HepG2 (cell line): ENCODE data around the gene METTL26. TPM values are rescaled to one million over a fixed set of nuclear protein-coding genes. Genes with fewer than 3 reads are reported as not detected.
A peak's percentile ranks its signal among the peaks of the same experiment; 100 is the strongest.

Experiments used
- ATF5 ChIP-seq: sonication (generic); formaldehyde crosslinking; IDR thresholded peaks from 2 replicates; pipeline ENCODE4 v1.4.0; 2020; ENCODE audit warnings: mild to moderate bottlenecking, low read depth, missing genetic modification reagents
- JUNB ChIP-seq: sonication (generic); formaldehyde crosslinking; IDR thresholded peaks from 2 replicates; pipeline ENCODE4 v1.8.0; 2022; ENCODE audit warnings: missing genetic modification reagents, mild to moderate bottlenecking, borderline replicate concordance
- KLF13 ChIP-seq: sonication (generic); formaldehyde crosslinking; IDR thresholded peaks from 2 replicates; pipeline ENCODE4 v1.4.0; 2020; ENCODE audit warnings: mild to moderate bottlenecking, missing genetic modification reagents
- MTA1 ChIP-seq: sonication (generic); formaldehyde crosslinking; IDR thresholded peaks from 2 replicates; pipeline ENCODE4 v1.4.0; 2020; ENCODE audit warnings: missing genetic modification reagents, mild to moderate bottlenecking, borderline replicate concordance
- MTERF4 ChIP-seq: sonication (generic); formaldehyde crosslinking; IDR thresholded peaks from 2 replicates; pipeline ENCODE4 v1.8.0; 2023; ENCODE audit warnings: mild to moderate bottlenecking, missing genetic modification reagents
- MTF1 ChIP-seq: sonication (generic); formaldehyde crosslinking; IDR thresholded peaks from 2 replicates; pipeline ENCODE4 v1.5.0; 2020; ENCODE audit warnings: missing genetic modification reagents
- NFKB2 ChIP-seq: sonication (generic); formaldehyde crosslinking; IDR thresholded peaks from 2 replicates; pipeline ENCODE4 v1.4.0; 2020; ENCODE audit warnings: missing genetic modification reagents, borderline replicate concordance
- NR1H2 ChIP-seq: sonication (generic); formaldehyde crosslinking; IDR thresholded peaks from 2 replicates; pipeline ENCODE4 v1.8.1; 2022; ENCODE audit warnings: low read depth, missing genetic modification reagents, borderline replicate concordance
- NRL ChIP-seq: sonication (generic); formaldehyde crosslinking; IDR thresholded peaks from 2 replicates; pipeline ENCODE4 v1.5.0; 2020; ENCODE audit warnings: missing genetic modification reagents, mild to moderate bottlenecking, moderate library complexity, borderline replicate concordance
- PATZ1 ChIP-seq: sonication (generic); formaldehyde crosslinking; IDR thresholded peaks from 2 replicates; pipeline ENCODE4 v1.4.0; 2020; ENCODE audit warnings: missing genetic modification reagents
- SIN3A ChIP-seq: IDR thresholded peaks from 2 replicates; pipeline ENCODE4 v1.6.1; 2011; ENCODE audit warnings: low read depth, mild to moderate bottlenecking, control low read depth, low read length, borderline replicate concordance
- SOX5 ChIP-seq: IDR thresholded peaks from 2 replicates; pipeline ENCODE4 v1.6.1; 2016; ENCODE audit warnings: borderline replicate concordance
- TBX3 ChIP-seq: fragments of 450-650 bp; IDR thresholded peaks from 2 replicates; pipeline ENCODE4 v1.6.1; 2017; ENCODE audit warnings: antibody characterized with exemption, mild to moderate bottlenecking, inconsistent platforms, borderline replicate concordance
- U2AF1 ChIP-seq: fragments of 200-400 bp; formaldehyde crosslinking; optimal IDR thresholded peaks from 2 replicates; pipeline ENCODE3; 2017; ENCODE audit warnings: mild to moderate bottlenecking, low read depth, low read length
- ZBTB26 ChIP-seq: IDR thresholded peaks from 2 replicates; pipeline ENCODE4 v1.6.1; 2016; ENCODE audit warnings: missing compliant biosample characterization, missing genetic modification reagents, borderline replicate concordance
- ZNF143 ChIP-seq: sonication (generic); formaldehyde crosslinking; IDR thresholded peaks from 2 replicates; pipeline ENCODE4 v1.4.0; 2020; ENCODE audit warnings: missing genetic modification reagents
- ZNF232 ChIP-seq: sonication (generic); formaldehyde crosslinking; IDR thresholded peaks from 2 replicates; pipeline ENCODE4 v1.4.0; 2020; ENCODE audit warnings: missing genetic modification reagents, borderline replicate concordance
- ZNF3 ChIP-seq: IDR thresholded peaks from 2 replicates; pipeline ENCODE4 v1.7.0; 2017; ENCODE audit warnings: inconsistent platforms
- ZNF329 ChIP-seq: sonication (generic); formaldehyde crosslinking; IDR thresholded peaks from 2 replicates; pipeline ENCODE4 v1.9.0; 2021; ENCODE audit warnings: low read depth, mild to moderate bottlenecking, missing genetic modification reagents
- ZNF580 ChIP-seq: IDR thresholded peaks from 2 replicates; pipeline ENCODE4 v1.6.1; 2016; ENCODE audit warnings: low read depth, borderline replicate concordance
- ZNF746 ChIP-seq: sonication (generic); formaldehyde crosslinking; IDR thresholded peaks from 2 replicates; pipeline ENCODE4 v1.8.0; 2022; ENCODE audit warnings: mild to moderate bottlenecking, missing genetic modification reagents
- polyA plus RNA-seq, 8 experiments: library from polyadenylated mRNA; depleted of rRNA in 3 of 8; stranded (reverse) in 7 of 8; unstranded in 1 of 8; fragments of >200 nt; fragmentation: Illumina TruSeq in 4 of 8; extraction: Trizol in 4 of 8; gene quantifications; 2 replicates each; pipeline versions ENCODE4 v1.2.1 to v1.2.3, GENCODE V29; 2011 to 2016; ENCODE audit warnings: low read depth in 4 of 8, missing spikeins in 1 of 8, mixed read lengths in 1 of 8; ENCODE audit not compliant: insufficient read depth in 1 of 8
- total RNA-seq, 5 experiments: library from RNA; depleted of rRNA; stranded (reverse); fragments of >200 nt; fragmentation: Illumina TruSeq; extraction: Trizol; gene quantifications; 2 replicates each; pipeline ENCODE4 v1.2.3, GENCODE V29; 2016; ENCODE audit warnings: low read depth in 1 of 5
- TF ChIP-seq, protein P1 (sequence below): sonication (generic); formaldehyde crosslinking; IDR thresholded peaks from 2 replicates; pipeline ENCODE4 v1.9.0; 2021; ENCODE audit warnings: missing genetic modification reagents, mild to moderate bottlenecking, borderline replicate concordance

The METTL26 gene
- total and polyA plus RNA-seq, 2 of the 13 experiments (the other 11 are each of a cell fraction or from before 2014, with no cell fraction given), result 65.5 to 70.1 TPM

GRCh38 chr16:642189-643049, 6.3 kb upstream of the METTL26 start (continued):
- TF ChIP-seq, protein P1, sequence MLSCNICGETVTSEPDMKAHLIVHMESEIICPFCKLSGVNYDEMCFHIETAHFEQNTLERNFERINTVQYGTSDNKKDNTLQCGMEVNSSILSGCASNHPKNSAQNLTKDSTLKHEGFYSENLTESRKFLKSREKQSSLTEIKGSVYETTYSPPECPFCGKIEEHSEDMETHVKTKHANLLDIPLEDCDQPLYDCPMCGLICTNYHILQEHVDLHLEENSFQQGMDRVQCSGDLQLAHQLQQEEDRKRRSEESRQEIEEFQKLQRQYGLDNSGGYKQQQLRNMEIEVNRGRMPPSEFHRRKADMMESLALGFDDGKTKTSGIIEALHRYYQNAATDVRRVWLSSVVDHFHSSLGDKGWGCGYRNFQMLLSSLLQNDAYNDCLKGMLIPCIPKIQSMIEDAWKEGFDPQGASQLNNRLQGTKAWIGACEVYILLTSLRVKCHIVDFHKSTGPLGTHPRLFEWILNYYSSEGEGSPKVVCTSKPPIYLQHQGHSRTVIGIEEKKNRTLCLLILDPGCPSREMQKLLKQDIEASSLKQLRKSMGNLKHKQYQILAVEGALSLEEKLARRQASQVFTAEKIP (CRISPR knock-in tag), result no peak
- no peak for TF ChIP-seq NR1H2 (CRISPR knock-in tag)
- 0 out of 2 replicates have a peak, but pooled peaks have one; percentile 36 for TF ChIP-seq ZNF232 (CRISPR knock-in tag)
- TF ChIP-seq JUNB (CRISPR knock-in tag), result no peak
- no peak for TF ChIP-seq KLF13
- TF ChIP-seq SIN3A, result no peak
- no peak for TF ChIP-seq TBX3
- TF ChIP-seq ATF5 (CRISPR knock-in tag), result no peak
- peak; percentile 74 for TF ChIP-seq NRL
- TF ChIP-seq NFKB2, result no peak
- TF ChIP-seq SOX5 (CRISPR knock-in tag), result peak; percentile 34; the same call in 1 of the 2 replicates
- TF ChIP-seq ZNF329 (CRISPR knock-in tag), result peak; percentile 87
- 0 out of 2 replicates have a peak, but pooled peaks have one; percentile 60 for TF ChIP-seq MTERF4
- no peak for TF ChIP-seq MTA1 (CRISPR knock-in tag)
- peak; percentile 78 for TF ChIP-seq PATZ1 (CRISPR knock-in tag)
- no peak for TF ChIP-seq MTF1 (CRISPR knock-in tag)
- no peak for TF ChIP-seq U2AF1
- 0 out of 2 replicates have a peak, but pooled peaks have one; percentile 13 for TF ChIP-seq ZNF143 (CRISPR knock-in tag)
- no peak for TF ChIP-seq ZNF3 (CRISPR knock-in tag)
- TF ChIP-seq ZNF580 (CRISPR knock-in tag), result no peak
- no peak for TF ChIP-seq ZNF746 (CRISPR knock-in tag)
- no peak for TF ChIP-seq ZBTB26 (CRISPR knock-in tag)
